ENCODE data around the gene PRRC2B.

PRRC2B gene

GRCh38 chr9:131473891-131474290 lies 80.0 kb downstream of the PRRC2B start:
- no peak for FAIRE-seq

GRCh38 chr9:131474711-131475110 lies 80.8 kb downstream of the PRRC2B start:
- FAIRE-seq: no peak

GRCh38 chr9:131475111-131475955 lies 81.4 kb downstream of the PRRC2B start:
- no peak for FAIRE-seq

- no peak for FAIRE-seq
Observed at GRCh38 chr9:131475956-131476776, 82.3 kb downstream of the PRRC2B start.

- no peak for FAIRE-seq
Observed at GRCh38 chr9:131476777-131477345, 83.0 kb downstream of the PRRC2B start.

GRCh38 chr9:131477367-131477766 lies 83.5 kb downstream of the PRRC2B start:
- FAIRE-seq: no peak

GRCh38 chr9:131477816-131478419 lies 84.0 kb downstream of the PRRC2B start:
- FAIRE-seq: no peak

- FAIRE-seq: no peak
Observed at GRCh38 chr9:131478421-131478868, 84.6 kb downstream of the PRRC2B start.

GRCh38 chr9:131478911-131479310 lies 85.0 kb downstream of the PRRC2B start:
- no peak for FAIRE-seq

GRCh38 chr9:131480258-131480657 lies 86.4 kb downstream of the PRRC2B start:
- FAIRE-seq: no peak

GRCh38 chr9:131481441-131482342 lies 87.8 kb downstream of the PRRC2B start:
- no peak for FAIRE-seq

- no peak for FAIRE-seq
Observed at GRCh38 chr9:131482343-131483006, 88.6 kb downstream of the PRRC2B start.

GRCh38 chr9:131483319-131484050 lies 89.6 kb downstream of the PRRC2B start:
- no peak for FAIRE-seq

GRCh38 chr9:131484051-131484445 lies 90.2 kb downstream of the PRRC2B start:
- FAIRE-seq: no peak

- no peak for FAIRE-seq
Observed at GRCh38 chr9:131484560-131485185, 90.8 kb downstream of the PRRC2B start.

- FAIRE-seq: no peak
Observed at GRCh38 chr9:131485206-131485605, 91.3 kb downstream of the PRRC2B start.

- FAIRE-seq: no peak
Observed at GRCh38 chr9:131485728-131486422, 92.0 kb downstream of the PRRC2B start.

- no peak for FAIRE-seq
Observed at GRCh38 chr9:131487001-131487400, 93.1 kb downstream of the PRRC2B start.

- no peak for FAIRE-seq
Observed at GRCh38 chr9:131487621-131488031, 93.7 kb downstream of the PRRC2B start.

GRCh38 chr9:131490514-131490913 lies 96.6 kb downstream of the PRRC2B start:
- no peak for FAIRE-seq
